ENCODE measurements around the gene MAN1A1.

MAN1A1 gene

DNA sequence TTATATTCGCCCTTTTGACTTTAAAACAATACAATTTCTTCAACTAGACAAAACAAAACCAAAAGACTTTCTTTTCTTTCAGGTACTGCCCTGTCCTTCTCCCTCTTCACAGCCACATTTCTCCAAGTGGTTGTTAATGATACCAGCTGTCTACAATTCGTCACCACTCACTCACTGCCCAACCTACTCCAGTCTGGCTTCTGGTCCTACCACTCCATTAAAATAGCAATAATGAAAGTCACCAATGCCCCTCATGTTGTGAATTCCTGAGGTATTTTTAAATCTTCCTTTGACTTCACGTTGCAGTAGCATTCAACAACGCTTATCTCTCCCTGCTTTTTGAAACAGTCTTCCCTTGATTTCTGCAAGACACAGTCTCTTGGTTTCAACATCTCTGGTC, 11.6 kb upstream of the MAN1A1 start:
- Histone ChIP-seq H3K9ac (ENCODE audit: insufficient read length) (no peak overlapping the region), H3K9me3 (ENCODE audit: low read depth, low read length) (no peaks in the 10 kb centered on the region), H3K4me3 (no peak overlapping the region), H3K27ac (no peak overlapping the region), H3K36me3 (ENCODE audit: insufficient read depth, low read length) (no peaks in the 10 kb centered on the region)
- DNase-seq (ENCODE audit: low read depth, low spot score), result no peak
- no peak for TF ChIP-seq EZH2 (IDR thresholded peaks at IDR 0.05)
- no peak for TF ChIP-seq POLR2AphosphoS5 (IDR thresholded peaks at IDR 0.05; ENCODE audit: borderline replicate concordance, low read depth, low read length)
- no peak for TF ChIP-seq FOXP2 (optimal IDR thresholded peaks at IDR 0.05; ENCODE audit: control extremely low read depth, extremely low read length, insufficient read depth)

DNA sequence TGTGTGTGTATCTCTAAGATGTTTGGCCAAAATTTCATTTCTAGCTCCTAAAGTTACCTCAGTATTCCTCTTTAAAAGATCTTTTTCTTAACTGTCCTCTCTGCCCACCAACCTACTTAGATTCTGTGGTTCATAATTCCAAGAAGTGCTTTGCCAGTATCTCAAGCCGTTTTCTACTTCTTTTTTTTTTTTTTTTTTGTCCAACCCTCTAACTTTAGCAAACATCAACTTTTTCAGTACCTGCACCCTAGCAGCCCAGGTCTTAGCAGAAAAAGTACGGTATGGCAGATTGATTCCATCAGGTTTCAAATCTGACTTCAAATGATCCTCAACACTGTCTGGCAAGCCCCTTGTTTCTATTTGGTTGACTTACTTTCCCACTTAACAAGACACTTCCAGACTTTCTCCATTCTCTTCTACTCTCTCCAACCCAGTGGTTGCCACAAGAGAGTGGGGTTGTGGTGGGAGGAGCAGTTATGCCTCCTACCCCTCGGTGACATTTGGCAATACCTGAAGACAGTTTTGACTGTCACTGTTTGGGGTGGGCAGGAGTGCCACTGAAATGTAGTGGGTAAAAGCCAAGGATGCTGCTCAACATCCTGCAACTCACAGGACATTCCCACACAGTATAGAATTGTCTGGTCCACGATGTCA, 10.8 kb upstream of the MAN1A1 start:
- Histone ChIP-seq H3K36me3 (ENCODE audit: insufficient read depth, low read length) (no peaks in the 10 kb centered on the region), H3K27ac (no peak overlapping the region), H3K4me3 (no peak overlapping the region), H3K9ac (ENCODE audit: insufficient read length) (no peak overlapping the region), H3K9me3 (ENCODE audit: low read depth, low read length) (no peaks in the 10 kb centered on the region)
- no peak for DNase-seq (ENCODE audit: low read depth, low spot score)
- TF ChIP-seq EZH2 (IDR thresholded peaks at IDR 0.05), result no peak
- TF ChIP-seq FOXP2 (optimal IDR thresholded peaks at IDR 0.05; ENCODE audit: control extremely low read depth, extremely low read length, insufficient read depth), result no peak
- no peak for TF ChIP-seq POLR2AphosphoS5 (IDR thresholded peaks at IDR 0.05; ENCODE audit: borderline replicate concordance, low read depth, low read length)

DNA sequence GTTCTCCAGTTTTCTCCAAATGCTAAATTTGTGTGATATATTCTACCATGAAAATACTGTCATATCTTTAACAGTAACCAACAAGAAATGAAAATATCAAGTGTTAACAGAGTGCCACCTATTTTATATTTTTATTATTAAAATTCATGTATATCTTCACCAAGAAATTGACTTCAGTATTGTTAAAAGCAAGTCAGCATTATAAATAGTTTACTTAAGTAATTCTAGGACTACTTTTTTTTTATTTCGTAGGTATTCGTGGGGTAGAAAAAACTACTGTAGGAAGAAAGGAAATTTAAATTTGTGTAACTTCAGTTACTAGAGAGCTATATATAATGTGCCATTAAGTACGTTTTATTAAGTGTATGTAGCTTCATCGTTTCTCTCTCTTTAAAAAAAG, 6.3 kb upstream of the MAN1A1 start:
- DNase-seq (ENCODE audit: low read depth, low spot score), result no peak
- no peak for TF ChIP-seq POLR2AphosphoS5 (IDR thresholded peaks at IDR 0.05; ENCODE audit: borderline replicate concordance, low read depth, low read length)
- no peak for TF ChIP-seq EZH2 (IDR thresholded peaks at IDR 0.05)
- TF ChIP-seq FOXP2 (optimal IDR thresholded peaks at IDR 0.05; ENCODE audit: control extremely low read depth, extremely low read length, insufficient read depth), result no peak
- H3K27ac ChIP-seq, result no peak overlapping the region
- no peaks in the 10 kb centered on the region for H3K36me3 ChIP-seq (ENCODE audit: insufficient read depth, low read length)
- no peak overlapping the region for H3K4me3 ChIP-seq
- H3K9me3 ChIP-seq (ENCODE audit: low read depth, low read length), result no peaks in the 10 kb centered on the region
- H3K9ac ChIP-seq (ENCODE audit: insufficient read length), result no peak overlapping the region

DNA sequence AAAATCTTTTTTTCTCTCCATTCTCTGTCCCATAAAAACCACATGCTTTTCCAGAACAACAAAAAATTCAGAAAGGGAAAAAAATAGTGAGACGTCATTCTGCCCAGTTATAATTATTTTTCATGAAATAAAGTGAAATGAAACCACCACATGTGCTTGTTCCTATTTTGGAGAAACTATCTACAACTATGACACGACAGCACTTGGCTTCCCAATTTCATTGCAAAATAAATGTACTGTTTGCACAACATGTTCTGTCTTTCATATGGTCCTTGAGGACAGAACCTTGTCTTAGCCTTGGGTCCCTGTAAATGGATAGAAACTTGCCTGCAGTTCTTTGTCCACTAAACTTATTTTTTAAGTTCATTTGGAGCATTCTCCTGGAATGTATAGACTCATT, 5.6 kb upstream of the MAN1A1 start:
- H3K36me3 ChIP-seq (ENCODE audit: insufficient read depth, low read length), result no peaks in the 10 kb centered on the region
- TF ChIP-seq FOXP2 (optimal IDR thresholded peaks at IDR 0.05; ENCODE audit: control extremely low read depth, extremely low read length, insufficient read depth) (no peak), EZH2 (IDR thresholded peaks at IDR 0.05) (no peak), POLR2AphosphoS5 (IDR thresholded peaks at IDR 0.05; ENCODE audit: borderline replicate concordance, low read depth, low read length) (no peak)
- H3K9me3 ChIP-seq (ENCODE audit: low read depth, low read length), result no peaks in the 10 kb centered on the region
- no peak overlapping the region for H3K27ac ChIP-seq
- H3K4me3 ChIP-seq, result no peak overlapping the region
- DNase-seq (ENCODE audit: low read depth, low spot score), result no peak
- no peak overlapping the region for H3K9ac ChIP-seq (ENCODE audit: insufficient read length)

DNA sequence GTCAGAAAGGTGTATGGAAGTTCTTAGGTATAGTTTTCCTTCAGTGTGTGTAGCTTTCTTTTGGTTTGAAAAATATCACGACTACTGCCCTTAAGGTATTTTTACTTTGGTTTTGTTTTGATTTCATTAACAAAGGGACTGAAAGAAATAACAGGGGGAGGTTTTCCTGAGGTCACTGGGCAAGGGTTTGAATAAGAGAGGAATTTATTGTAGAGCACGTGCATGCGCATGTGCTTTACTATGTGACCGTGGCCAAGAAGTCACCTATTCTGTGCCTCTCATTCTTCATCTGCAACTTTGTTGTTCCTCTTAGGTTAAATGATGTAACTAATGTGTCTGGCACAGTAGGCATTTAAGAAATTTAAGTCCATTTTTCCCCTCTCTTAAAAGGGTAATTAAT, 4.1 kb upstream of the MAN1A1 start:
- no peak for DNase-seq (ENCODE audit: low read depth, low spot score)
- Histone ChIP-seq H3K36me3 (ENCODE audit: insufficient read depth, low read length) (no peaks in the 10 kb centered on the region), H3K4me3 (no peak overlapping the region), H3K9ac (ENCODE audit: insufficient read length) (no peak overlapping the region), H3K9me3 (ENCODE audit: low read depth, low read length) (no peaks in the 10 kb centered on the region), H3K27ac (no peak overlapping the region)
- no peak for TF ChIP-seq POLR2AphosphoS5 (IDR thresholded peaks at IDR 0.05; ENCODE audit: borderline replicate concordance, low read depth, low read length)
- TF ChIP-seq EZH2 (IDR thresholded peaks at IDR 0.05), result no peak
- no peak for TF ChIP-seq FOXP2 (optimal IDR thresholded peaks at IDR 0.05; ENCODE audit: control extremely low read depth, extremely low read length, insufficient read depth)

DNA sequence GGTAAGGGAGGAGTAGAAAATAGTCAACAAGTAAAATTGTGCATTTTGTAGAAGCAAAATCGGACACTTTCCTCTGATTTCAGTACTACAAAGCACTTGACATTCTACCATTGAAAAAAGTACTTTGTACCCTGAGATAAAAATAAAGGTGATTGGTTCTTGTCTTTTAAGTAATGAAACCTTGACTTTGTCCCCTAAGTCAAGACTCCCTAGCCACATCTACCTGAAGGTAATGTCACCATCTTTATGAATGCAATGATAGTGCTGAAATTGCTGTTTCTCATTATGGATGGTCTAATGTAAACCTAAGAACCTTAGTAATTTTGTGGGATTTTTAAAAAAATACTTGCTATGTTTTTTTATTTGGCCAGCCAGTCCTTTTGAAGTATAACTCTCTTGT, 2.4 kb upstream of the MAN1A1 start:
- Histone ChIP-seq H3K4me3 (no peak overlapping the region), H3K9ac (ENCODE audit: insufficient read length) (no peak overlapping the region)

DNA sequence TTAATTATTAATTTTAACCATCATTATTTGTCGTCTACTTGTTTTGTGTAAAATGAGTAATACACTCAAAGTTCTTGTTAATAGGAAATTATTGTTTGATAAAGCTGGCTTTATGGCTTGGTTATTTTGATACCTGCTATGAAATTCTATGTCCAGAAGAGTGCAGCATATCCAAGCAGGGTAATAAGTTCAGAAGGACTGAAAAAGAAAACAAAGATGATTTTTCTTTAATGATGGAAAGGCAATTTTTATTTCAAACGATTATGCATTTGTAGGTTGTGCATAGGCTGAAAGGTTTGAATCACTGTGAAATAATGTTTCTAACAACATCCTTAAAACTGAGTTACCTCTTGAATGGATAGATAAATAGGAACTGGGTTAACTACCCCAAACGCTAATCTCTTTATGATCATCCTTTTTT, 1.4 kb upstream of the MAN1A1 start:
- no peaks in the 10 kb centered on the region for H3K9me3 ChIP-seq (ENCODE audit: low read depth, low read length)
- H3K4me3 ChIP-seq, result no peak overlapping the region; the same call in 1 of the 2 replicates
- DNase-seq (ENCODE audit: low read depth, low spot score), result no peak
- H3K9ac ChIP-seq (ENCODE audit: insufficient read length), result no peak overlapping the region
- no peak overlapping the region for H3K27ac ChIP-seq
- TF ChIP-seq POLR2AphosphoS5 (IDR thresholded peaks at IDR 0.05; ENCODE audit: borderline replicate concordance, low read depth, low read length) (no peak), EZH2 (IDR thresholded peaks at IDR 0.05) (no peak), FOXP2 (optimal IDR thresholded peaks at IDR 0.05; ENCODE audit: control extremely low read depth, extremely low read length, insufficient read depth) (no peak)
- H3K36me3 ChIP-seq (ENCODE audit: insufficient read depth, low read length), result no peaks in the 10 kb centered on the region

More for the DNA sequence above, 2.4 kb upstream of the MAN1A1 start:
- Histone ChIP-seq H3K36me3 (ENCODE audit: insufficient read depth, low read length) (no peaks in the 10 kb centered on the region), H3K9me3 (ENCODE audit: low read depth, low read length) (no peaks in the 10 kb centered on the region), H3K27ac (no peak overlapping the region)
- TF ChIP-seq POLR2AphosphoS5 (IDR thresholded peaks at IDR 0.05; ENCODE audit: borderline replicate concordance, low read depth, low read length) (no peak), EZH2 (IDR thresholded peaks at IDR 0.05) (no peak), FOXP2 (optimal IDR thresholded peaks at IDR 0.05; ENCODE audit: control extremely low read depth, extremely low read length, insufficient read depth) (no peak)
- DNase-seq (ENCODE audit: low read depth, low spot score), result no peak

DNA sequence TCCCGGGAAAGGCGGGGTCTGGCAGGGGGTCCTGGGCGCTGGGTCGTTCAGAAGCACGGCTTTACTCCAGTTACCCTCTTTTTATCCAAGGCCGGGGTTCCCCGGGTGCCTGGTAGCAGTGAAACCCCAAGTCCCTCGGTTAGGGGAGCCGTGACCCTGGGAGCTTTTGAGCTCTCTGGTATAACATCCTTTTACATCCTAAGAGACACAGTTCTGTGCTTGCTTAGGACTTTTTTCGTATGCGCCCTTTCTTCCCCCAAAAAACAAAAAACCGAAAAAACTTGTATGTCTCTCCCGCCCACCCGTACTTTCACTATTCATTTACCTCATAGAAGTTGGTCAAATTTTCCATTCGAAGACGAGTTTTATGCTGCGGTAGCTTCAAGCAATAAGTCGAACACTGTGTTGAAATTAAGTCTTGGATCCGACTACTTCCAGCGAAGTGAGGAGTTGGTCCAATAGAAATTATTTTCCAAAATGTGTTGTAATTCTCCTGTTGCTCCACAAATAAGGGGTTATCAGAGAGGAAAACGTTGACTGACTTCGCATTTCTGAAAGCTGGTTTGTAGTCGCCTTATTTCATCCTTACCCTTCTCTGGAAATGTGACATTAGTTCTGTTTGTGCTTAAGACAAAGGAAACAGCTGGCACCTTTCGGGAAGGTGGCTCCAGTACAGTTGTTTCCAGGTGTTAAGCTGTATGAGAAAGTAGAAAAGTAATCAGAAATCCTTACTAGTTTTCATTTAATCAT, 816 bp upstream of the MAN1A1 start:
- Histone ChIP-seq H3K27ac (no peak overlapping the region), H3K36me3 (ENCODE audit: insufficient read depth, low read length) (no peaks in the 10 kb centered on the region), H3K4me3 (peak overlapping the region; percentile 93), H3K9ac (ENCODE audit: insufficient read length) (peak overlapping the region; percentile 47), H3K9me3 (ENCODE audit: low read depth, low read length) (no peaks in the 10 kb centered on the region)
- TF ChIP-seq FOXP2 (optimal IDR thresholded peaks at IDR 0.05; ENCODE audit: control extremely low read depth, extremely low read length, insufficient read depth) (no peak), POLR2AphosphoS5 (IDR thresholded peaks at IDR 0.05; ENCODE audit: borderline replicate concordance, low read depth, low read length) (no peak), EZH2 (IDR thresholded peaks at IDR 0.05) (no peak)
- DNase-seq (ENCODE audit: low read depth, low spot score), result peak; percentile 12

Measured in SK-N-MC (cell line).